ENCODE measurements around the gene MC1R.
"Not testable (repeated sequence)": the region's sequence is repeated elsewhere in the genome, so short reads cannot be mapped to it uniquely, and the experiment has no call there.

MC1R gene

GRCh38 chr16:89918453-89919347 lies at the start of gene MC1R:
MC1R (plus strand) TSS chr16:89918862; CDS start chr16:89919259, 397 bp downstream.
- DNase-seq (ENCODE audit: low spot score) = peak; percentile 33

GRCh38 chr16:89869911-89870310 lies 48.8 kb upstream of the MC1R start:
- no peak for DNase-seq (ENCODE audit: low spot score)

GRCh38 chr16:89870440-89870839 lies 48.2 kb upstream of the MC1R start:
- DNase-seq (ENCODE audit: low spot score) = no peak

GRCh38 chr16:89871895-89872294 lies 46.8 kb upstream of the MC1R start:
- DNase-seq (ENCODE audit: low spot score) = no peak

GRCh38 chr16:89873109-89873971 lies 45.3 kb upstream of the MC1R start, which contains the start of gene TCF25:
TCF25 (plus strand) TSS chr16:89873592; CDS start chr16:89873668, 76 bp downstream.
- peak; percentile 87 for DNase-seq (ENCODE audit: low spot score)

- DNase-seq (ENCODE audit: low spot score) = peak; percentile 95
Observed at GRCh38 chr16:89873972-89874689, 44.5 kb upstream of the MC1R start.

GRCh38 chr16:89879123-89879522 lies 39.5 kb upstream of the MC1R start:
- DNase-seq (ENCODE audit: low spot score) = not testable (repeated sequence)

GRCh38 chr16:89880477-89881367 lies 37.9 kb upstream of the MC1R start:
- DNase-seq (ENCODE audit: low spot score) = no peak

- DNase-seq (ENCODE audit: low spot score) = no peak
Observed at GRCh38 chr16:89881368-89881730, 37.3 kb upstream of the MC1R start.

- DNase-seq (ENCODE audit: low spot score) = no peak
Observed at GRCh38 chr16:89883346-89884040, 35.2 kb upstream of the MC1R start.

- DNase-seq (ENCODE audit: low spot score) = no peak
Observed at GRCh38 chr16:89884041-89884421, 34.6 kb upstream of the MC1R start.

GRCh38 chr16:89887243-89887642 lies 31.4 kb upstream of the MC1R start:
- no peak for DNase-seq (ENCODE audit: low spot score)

- DNase-seq (ENCODE audit: low spot score) = no peak
Observed at GRCh38 chr16:89890200-89890599, 28.5 kb upstream of the MC1R start.

- DNase-seq (ENCODE audit: low spot score) = no peak
Observed at GRCh38 chr16:89890886-89891657, 27.6 kb upstream of the MC1R start.

- no peak for DNase-seq (ENCODE audit: low spot score)
Observed at GRCh38 chr16:89892055-89892630, 26.5 kb upstream of the MC1R start.

- no peak for DNase-seq (ENCODE audit: low spot score)
Observed at GRCh38 chr16:89892635-89893034, 26.0 kb upstream of the MC1R start.

GRCh38 chr16:89893642-89894548 lies 24.8 kb upstream of the MC1R start:
- DNase-seq (ENCODE audit: low spot score) = no peak

Measured in kidney tubule cell (primary cell).